IMR-90 (cell line): Measurements from ENCODE around the gene NEURL1B.

Experiments
- CTCF ChIP-seq: conservative IDR thresholded peaks from 2 replicates; pipeline ENCODE4 v1.5.1; 2012; ENCODE audit warnings: mild to moderate bottlenecking, low read depth, low read length, improper control_type of control experiment
- NFE2L2 ChIP-seq: fragments of 150-350 bp; IDR thresholded peaks from 2 replicates; pipeline ENCODE4 v1.6.1; 2016; ENCODE audit warnings: low read depth, mild to moderate bottlenecking, low read length
- RAD21 ChIP-seq: IDR thresholded peaks from 2 replicates; pipeline ENCODE4 v1.6.1; 2012; ENCODE audit warnings: low read length, improper control_type of control experiment

- TF ChIP-seq NFE2L2, result no peak
- TF ChIP-seq CTCF, result no peak
- no peak for TF ChIP-seq RAD21
Measured at GRCh38 chr5:172694061-172694460, 53.0 kb downstream of the NEURL1B start.
